Skeletal muscle tissue (tissue), 1 donor: Measurements from ENCODE around the gene SPATA31D1. TPM values are rescaled to one million over a fixed set of nuclear protein-coding genes. Genes with fewer than 3 reads are reported as not detected.

ENCODE experiments used
- total RNA-seq: library from RNA; depleted of rRNA; stranded (reverse); fragments of >200 nt; gene quantifications from one replicate; pipeline ENCODE4 v1.2.3, GENCODE V29; 2014

SPATA31D1 gene
- total RNA-seq, 1 donor from 2014 or later = not detected

Other genes starting within 250 kb of the SPATA31D1 start
- not detected for gene SPATA31D4, start 60.3 kb upstream of the SPATA31D1 start, total RNA-seq
- gene SPATA31D3, start 45.3 kb upstream of the SPATA31D1 start, total RNA-seq = not detected